DMS53 (cell line): Measurements from ENCODE around the gene PFKL.

ENCODE experiments used
- DNase-seq: peaks from one replicate; lab custom pipeline; 2025; lab: John Stamatoyannopoulos, UW

PFKL gene

GRCh38 chr21:44363278-44363677 lies 63.4 kb downstream of the PFKL start:
- DNase-seq, result no peak

- no peak for DNase-seq
Observed at GRCh38 chr21:44364151-44365053, 64.5 kb downstream of the PFKL start.

- no peak for DNase-seq
Observed at GRCh38 chr21:44365251-44365966, 65.6 kb downstream of the PFKL start.

- no peak for DNase-seq
Observed at GRCh38 chr21:44365967-44366585, 66.2 kb downstream of the PFKL start.

GRCh38 chr21:44366586-44367211 lies 66.8 kb downstream of the PFKL start:
- DNase-seq, result no peak

- peak; percentile 56 for DNase-seq
Observed at GRCh38 chr21:44368711-44369446, 69.0 kb downstream of the PFKL start.

GRCh38 chr21:44370027-44370735 lies 70.3 kb downstream of the PFKL start:
- peak; percentile 53 for DNase-seq

GRCh38 chr21:44370786-44371410 lies 71.0 kb downstream of the PFKL start:
- no peak for DNase-seq

- DNase-seq, result no peak
Observed at GRCh38 chr21:44371596-44371995, 71.7 kb downstream of the PFKL start.

GRCh38 chr21:44372616-44373015 lies 72.8 kb downstream of the PFKL start:
- no peak for DNase-seq

- DNase-seq, result no peak
Observed at GRCh38 chr21:44374601-44375280, 74.9 kb downstream of the PFKL start.

GRCh38 chr21:44375281-44375651 lies 75.4 kb downstream of the PFKL start:
- DNase-seq, result no peak

- no peak for DNase-seq
Observed at GRCh38 chr21:44375761-44376241, 75.9 kb downstream of the PFKL start.

- DNase-seq, result no peak
Observed at GRCh38 chr21:44376606-44377005, 76.8 kb downstream of the PFKL start.
